Activated T-helper 17 cell treated with anti-CD3 and anti-CD28 coated beads, Interleukin-2, amount 50 U/mL, for 72 hours (primary cell): Measurements from ENCODE around the gene TANC1. TPM values are rescaled to one million over a fixed set of nuclear protein-coding genes. Genes with fewer than 3 reads are reported as not detected.
A peak's percentile ranks its signal among the peaks of the same experiment; 100 is the strongest.

ENCODE experiments used
- ATAC-seq: fragments of 150-1000 bp; cut with Tn5 transposase; replicated peaks from 2 replicates; pipeline ENCODE4 v1.10.0; 2021; ENCODE audit warnings: mild to moderate bottlenecking, moderate library complexity
- H3K27ac Mint-ChIP-seq: one replicate; pipeline ENCODE4 v1.8.0; 2022; ENCODE audit warnings: mixed read lengths
- H3K27me3 Mint-ChIP-seq: one replicate; pipeline ENCODE4 v1.8.0; 2022; ENCODE audit warnings: mixed read lengths
- H3K36me3 Mint-ChIP-seq: one replicate; pipeline ENCODE4 v1.8.0; 2022; ENCODE audit warnings: low read depth, mild to moderate bottlenecking, mixed read lengths
- H3K4me1 Mint-ChIP-seq: one replicate; pipeline ENCODE4 v1.8.0; 2022; ENCODE audit warnings: mixed read lengths
- H3K4me3 Mint-ChIP-seq: one replicate; pipeline ENCODE4 v1.8.0; 2022; ENCODE audit warnings: mild to moderate bottlenecking, mixed read lengths
- H3K9me3 Mint-ChIP-seq: one replicate; pipeline ENCODE4 v1.8.0; 2022; ENCODE audit warnings: mixed read lengths
- total RNA-seq, 2 donors: library from RNA; stranded (reverse); gene quantifications; one replicate each; pipeline ENCODE4 v1.2.3, GENCODE V29; 2022

TANC1 gene
- total RNA-seq, 2 donors from 2014 or later = 1.4 to 1.7 TPM

GRCh38 chr2:159098361-159098760 lies 129.9 kb downstream of the TANC1 start:
- Mint-ChIP-seq H3K9me3 (peaks cover 7% of the 10 kb centered on the region), H3K4me1 (peaks cover 20% of the 10 kb centered on the region), H3K27me3 (no peaks in the 10 kb centered on the region), H3K27ac (no peak overlapping the region), H3K36me3 (no peaks in the 10 kb centered on the region), H3K4me3 (no peak overlapping the region)
- no peak for ATAC-seq

- peak; percentile 69 for ATAC-seq
- Mint-ChIP-seq H3K27ac (no peak overlapping the region), H3K27me3 (no peaks in the 10 kb centered on the region)
Measured at GRCh38 chr2:159098921-159099411, 130.5 kb downstream of the TANC1 start.

GRCh38 chr2:159101755-159102489 lies 133.5 kb downstream of the TANC1 start:
- no peaks in the 10 kb centered on the region for H3K27me3 Mint-ChIP-seq
- peaks cover under 1% of the 10 kb centered on the region for H3K9me3 Mint-ChIP-seq
- H3K4me1 Mint-ChIP-seq = peaks cover 14% of the 10 kb centered on the region
- H3K27ac Mint-ChIP-seq = no peak overlapping the region
- H3K4me3 Mint-ChIP-seq = no peak overlapping the region
- H3K36me3 Mint-ChIP-seq = no peaks in the 10 kb centered on the region
- ATAC-seq = no peak

More at GRCh38 chr2:159098921-159099411, 130.5 kb downstream of the TANC1 start:
- H3K36me3 Mint-ChIP-seq = no peaks in the 10 kb centered on the region
- peaks cover 16% of the 10 kb centered on the region for H3K4me1 Mint-ChIP-seq
- no peak overlapping the region for H3K4me3 Mint-ChIP-seq
- H3K9me3 Mint-ChIP-seq = peaks cover 7% of the 10 kb centered on the region

- Mint-ChIP-seq H3K4me3 (no peak overlapping the region), H3K9me3 (no peaks in the 10 kb centered on the region), H3K4me1 (peaks cover 14% of the 10 kb centered on the region), H3K27ac (no peak overlapping the region), H3K27me3 (peaks cover 5% of the 10 kb centered on the region), H3K36me3 (no peaks in the 10 kb centered on the region)
- ATAC-seq = no peak
Measured at GRCh38 chr2:159103411-159103810, 135.0 kb downstream of the TANC1 start.

- Mint-ChIP-seq H3K27me3 (peaks cover 5% of the 10 kb centered on the region), H3K4me3 (no peak overlapping the region), H3K4me1 (peaks cover 5% of the 10 kb centered on the region), H3K27ac (no peak overlapping the region), H3K36me3 (no peaks in the 10 kb centered on the region), H3K9me3 (no peaks in the 10 kb centered on the region)
- no peak for ATAC-seq
Measured at GRCh38 chr2:159106109-159106508, 137.7 kb downstream of the TANC1 start.

- Mint-ChIP-seq H3K36me3 (no peaks in the 10 kb centered on the region), H3K27me3 (peaks cover 9% of the 10 kb centered on the region), H3K4me3 (no peak overlapping the region), H3K27ac (no peak overlapping the region), H3K9me3 (no peaks in the 10 kb centered on the region), H3K4me1 (peaks cover 5% of the 10 kb centered on the region)
- ATAC-seq = no peak
Measured at GRCh38 chr2:159108181-159108893, 139.9 kb downstream of the TANC1 start.

GRCh38 chr2:159109517-159109916 lies 141.1 kb downstream of the TANC1 start:
- Mint-ChIP-seq H3K36me3 (no peaks in the 10 kb centered on the region), H3K4me1 (peaks cover 5% of the 10 kb centered on the region), H3K27ac (no peak overlapping the region), H3K4me3 (no peak overlapping the region), H3K9me3 (no peaks in the 10 kb centered on the region), H3K27me3 (peaks cover 11% of the 10 kb centered on the region)
- ATAC-seq = no peak

GRCh38 chr2:159110784-159111183 lies 142.3 kb downstream of the TANC1 start:
- Mint-ChIP-seq H3K27ac (no peak overlapping the region), H3K36me3 (no peaks in the 10 kb centered on the region), H3K4me3 (no peak overlapping the region), H3K27me3 (peaks cover 11% of the 10 kb centered on the region), H3K9me3 (no peaks in the 10 kb centered on the region), H3K4me1 (peaks cover 5% of the 10 kb centered on the region)
- no peak for ATAC-seq

GRCh38 chr2:159111346-159111927 lies 143.0 kb downstream of the TANC1 start:
- Mint-ChIP-seq H3K27me3 (peaks cover 11% of the 10 kb centered on the region), H3K27ac (no peak overlapping the region), H3K4me3 (no peak overlapping the region)

GRCh38 chr2:159114835-159115234 lies 146.4 kb downstream of the TANC1 start:
- Mint-ChIP-seq H3K36me3 (no peaks in the 10 kb centered on the region), H3K4me3 (no peak overlapping the region), H3K27ac (no peak overlapping the region), H3K4me1 (no peaks in the 10 kb centered on the region), H3K9me3 (no peaks in the 10 kb centered on the region), H3K27me3 (peaks cover 6% of the 10 kb centered on the region)
- no peak for ATAC-seq

More at GRCh38 chr2:159111346-159111927, 143.0 kb downstream of the TANC1 start:
- Mint-ChIP-seq H3K36me3 (no peaks in the 10 kb centered on the region), H3K9me3 (no peaks in the 10 kb centered on the region), H3K4me1 (no peaks in the 10 kb centered on the region)
- no peak for ATAC-seq

- H3K27me3 Mint-ChIP-seq = peaks cover 6% of the 10 kb centered on the region
- H3K4me1 Mint-ChIP-seq = no peaks in the 10 kb centered on the region
- H3K4me3 Mint-ChIP-seq = no peak overlapping the region
- no peaks in the 10 kb centered on the region for H3K36me3 Mint-ChIP-seq
- no peak for ATAC-seq
- no peaks in the 10 kb centered on the region for H3K9me3 Mint-ChIP-seq
- no peak overlapping the region for H3K27ac Mint-ChIP-seq
Measured at GRCh38 chr2:159116922-159117321, 148.5 kb downstream of the TANC1 start.

GRCh38 chr2:159117658-159118057 lies 149.2 kb downstream of the TANC1 start:
- H3K27me3 Mint-ChIP-seq = peaks cover 6% of the 10 kb centered on the region
- ATAC-seq = no peak
- no peak overlapping the region for H3K4me3 Mint-ChIP-seq
- H3K9me3 Mint-ChIP-seq = no peaks in the 10 kb centered on the region
- H3K27ac Mint-ChIP-seq = no peak overlapping the region
- H3K4me1 Mint-ChIP-seq = no peaks in the 10 kb centered on the region
- H3K36me3 Mint-ChIP-seq = no peaks in the 10 kb centered on the region

GRCh38 chr2:159118115-159118858 lies 149.8 kb downstream of the TANC1 start:
- H3K4me3 Mint-ChIP-seq = no peak overlapping the region
- no peak overlapping the region for H3K27ac Mint-ChIP-seq
- H3K27me3 Mint-ChIP-seq = peaks cover 3% of the 10 kb centered on the region
- no peaks in the 10 kb centered on the region for H3K36me3 Mint-ChIP-seq
- ATAC-seq = peak; percentile 83
- H3K9me3 Mint-ChIP-seq = no peaks in the 10 kb centered on the region
- no peaks in the 10 kb centered on the region for H3K4me1 Mint-ChIP-seq

GRCh38 chr2:159118859-159119500 lies 150.5 kb downstream of the TANC1 start:
- Mint-ChIP-seq H3K27ac (no peak overlapping the region), H3K4me1 (no peaks in the 10 kb centered on the region), H3K36me3 (no peaks in the 10 kb centered on the region), H3K4me3 (no peak overlapping the region), H3K27me3 (no peaks in the 10 kb centered on the region), H3K9me3 (no peaks in the 10 kb centered on the region)
- ATAC-seq = no peak
